GM21381 (cell line): ENCODE measurements around the gene TAF1B.

Source experiments
- ATAC-seq: cut with Tn5 transposase; IDR thresholded peaks from one replicate; pipeline ENCODE4 v1.9.1; 2021; ENCODE audit warnings: mild to moderate bottlenecking, moderate library complexity; ENCODE audit not compliant: unreplicated experiment

TAF1B gene

DNA sequence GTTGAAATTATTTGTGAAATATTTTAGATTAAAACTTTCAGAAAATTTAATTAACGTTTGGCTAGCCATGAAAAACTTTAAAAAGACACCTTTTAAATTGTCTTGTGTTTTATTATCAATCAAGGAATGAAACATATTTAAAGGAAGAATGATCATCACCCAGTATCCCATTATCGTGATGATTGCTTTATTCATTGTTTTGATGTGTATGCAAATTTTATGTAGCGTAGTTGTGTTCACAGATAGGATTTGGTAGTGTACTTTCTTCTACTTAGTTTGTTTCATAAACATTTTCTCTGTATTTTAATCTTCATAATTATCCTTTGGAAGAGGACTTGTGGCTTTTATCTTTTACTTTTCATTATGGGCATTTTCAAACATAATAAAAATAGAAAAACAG is 116.0 kb downstream of the TAF1B start:
- ATAC-seq = no peak

DNA sequence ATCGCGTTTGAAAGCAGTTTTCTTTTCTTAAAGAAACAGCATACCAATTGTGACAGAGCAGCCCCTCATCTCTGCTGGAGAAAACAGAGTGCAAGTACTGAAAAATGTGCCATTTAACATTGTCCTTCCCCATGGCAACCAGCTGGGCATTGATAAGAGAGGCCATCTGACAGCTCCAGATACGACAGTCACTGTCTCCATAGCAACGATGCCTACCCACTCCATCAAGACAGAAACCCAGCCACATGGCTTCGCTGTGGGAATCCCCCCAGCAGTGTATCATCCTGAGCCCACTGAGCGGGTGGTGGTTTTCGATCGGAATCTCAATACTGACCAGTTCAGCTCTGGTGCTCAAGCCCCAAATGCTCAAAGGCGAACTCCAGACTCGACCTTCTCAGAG is 117.7 kb downstream of the TAF1B start:
- no peak for ATAC-seq

DNA sequence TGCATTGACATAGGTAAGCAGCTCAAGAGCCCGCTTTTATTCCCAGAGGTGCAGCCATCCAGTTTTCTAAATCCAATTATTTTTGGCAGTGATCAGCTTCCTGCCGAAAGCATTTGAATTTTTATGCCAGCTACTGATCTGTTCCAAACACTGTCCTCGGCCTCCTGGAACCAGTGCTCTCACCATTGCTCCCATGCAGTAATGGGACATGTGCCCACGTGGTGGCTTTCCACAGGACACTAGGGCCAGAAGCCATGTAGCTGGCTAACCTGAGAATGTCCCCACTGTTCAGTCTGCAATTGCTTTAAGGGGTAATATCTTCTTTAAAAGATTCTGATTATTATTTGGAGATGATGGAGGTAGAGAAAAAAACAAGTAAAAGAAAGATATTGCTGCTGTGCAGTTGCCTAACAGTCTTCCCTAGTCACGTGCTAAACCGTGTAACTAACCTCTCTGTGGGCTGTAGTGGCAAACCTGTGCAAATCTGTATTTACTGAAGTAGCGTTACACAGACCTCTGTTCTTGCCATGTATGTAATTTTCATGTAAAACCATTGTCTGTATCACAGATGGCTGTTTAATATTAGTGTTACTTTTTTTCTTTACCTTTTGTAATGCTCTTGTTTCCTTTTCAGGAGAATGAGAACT is 121.2 kb downstream of the TAF1B start:
- no peak for ATAC-seq

DNA sequence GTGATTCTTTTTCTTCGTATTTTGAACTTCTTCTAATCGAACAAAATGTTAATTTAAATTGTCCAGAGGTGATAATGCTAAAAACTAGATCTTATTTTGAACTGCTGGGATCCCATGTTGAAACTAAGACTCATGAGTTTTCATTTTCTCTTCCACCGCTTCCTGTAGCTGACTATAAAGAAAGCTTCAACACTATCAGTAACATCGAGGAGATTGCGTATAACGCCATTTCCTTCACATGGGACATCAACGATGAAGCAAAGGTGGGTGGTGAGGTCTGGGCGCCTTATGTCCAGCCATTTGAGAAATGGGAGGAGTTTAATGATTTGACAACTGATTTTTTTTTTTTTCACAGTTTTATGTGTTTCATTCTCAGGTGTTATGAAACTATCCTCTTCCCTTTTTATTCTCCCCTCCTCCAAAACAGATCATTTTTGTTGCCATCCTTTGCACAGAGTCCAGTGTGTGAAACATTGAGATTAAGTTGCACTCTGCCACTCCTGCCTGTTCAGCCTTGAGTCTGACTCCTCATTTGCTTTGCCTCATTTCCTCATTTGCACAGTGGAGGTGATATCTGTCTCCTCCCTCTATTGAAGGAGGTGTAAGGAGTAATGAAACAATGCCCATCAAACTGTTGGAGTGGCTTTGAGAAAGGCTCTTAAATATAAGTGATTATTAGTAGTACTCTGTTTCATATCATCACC is 122.0 kb downstream of the TAF1B start:
- ATAC-seq = no peak

DNA sequence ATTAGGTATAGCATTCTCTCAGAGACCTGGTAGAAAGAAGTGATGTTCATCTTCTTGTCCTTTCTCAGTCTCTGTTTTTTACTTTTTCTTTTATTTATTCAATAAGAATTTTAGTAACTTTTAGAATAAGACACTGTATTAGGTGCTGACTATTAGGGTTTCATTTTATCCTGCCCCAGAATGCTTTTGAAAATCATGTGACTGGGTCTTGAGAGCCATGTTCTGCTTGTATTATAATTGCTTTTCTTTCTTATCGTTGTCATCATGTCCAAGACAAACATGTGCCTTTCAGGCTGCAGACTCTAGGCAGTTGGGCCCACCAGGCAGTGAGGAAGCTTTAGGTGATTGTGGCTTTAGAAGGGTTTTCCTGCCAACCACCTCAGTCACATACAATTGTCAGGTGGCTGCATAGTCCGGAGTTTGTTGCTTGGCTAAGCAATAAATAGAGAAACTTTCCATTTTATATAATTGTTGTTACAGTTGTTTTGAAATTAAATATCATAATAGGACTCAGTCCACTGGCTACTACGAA is 123.3 kb downstream of the TAF1B start:
- no peak for ATAC-seq

DNA sequence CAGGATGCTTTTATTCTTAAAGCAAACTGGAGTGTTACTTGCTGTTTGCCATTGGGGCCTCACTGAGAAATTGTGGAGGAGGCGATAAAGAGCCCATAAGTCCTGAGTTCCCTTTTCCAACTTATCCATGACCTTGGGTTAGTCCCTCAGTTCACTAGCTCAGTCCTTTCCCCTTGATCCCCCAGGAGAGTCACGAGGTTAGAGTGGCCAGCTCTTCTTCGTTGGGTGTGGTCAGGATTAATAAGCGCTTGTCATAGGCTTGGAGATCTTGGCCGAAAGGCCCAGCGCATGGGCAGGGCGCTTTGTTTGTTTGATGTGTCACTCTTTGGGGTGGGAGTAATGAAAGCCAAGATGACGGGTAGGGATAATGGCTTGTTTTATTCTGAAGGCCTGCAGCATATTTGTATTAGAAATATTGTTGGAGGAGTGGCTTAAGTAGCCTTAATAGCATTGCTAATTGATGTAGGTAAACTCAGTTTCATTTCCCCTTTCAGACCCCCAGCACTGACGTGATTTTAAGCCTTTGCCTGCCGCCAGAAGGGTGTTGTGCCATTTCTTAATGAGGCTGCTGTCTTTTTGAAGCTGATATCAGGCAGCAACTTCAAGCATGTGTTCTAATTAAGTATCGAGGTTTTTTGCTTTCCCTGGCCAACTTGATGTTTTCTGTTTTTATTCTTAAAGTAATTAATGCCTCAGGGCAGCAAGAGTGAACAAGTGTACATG is 123.9 kb downstream of the TAF1B start:
- ATAC-seq = no peak

DNA sequence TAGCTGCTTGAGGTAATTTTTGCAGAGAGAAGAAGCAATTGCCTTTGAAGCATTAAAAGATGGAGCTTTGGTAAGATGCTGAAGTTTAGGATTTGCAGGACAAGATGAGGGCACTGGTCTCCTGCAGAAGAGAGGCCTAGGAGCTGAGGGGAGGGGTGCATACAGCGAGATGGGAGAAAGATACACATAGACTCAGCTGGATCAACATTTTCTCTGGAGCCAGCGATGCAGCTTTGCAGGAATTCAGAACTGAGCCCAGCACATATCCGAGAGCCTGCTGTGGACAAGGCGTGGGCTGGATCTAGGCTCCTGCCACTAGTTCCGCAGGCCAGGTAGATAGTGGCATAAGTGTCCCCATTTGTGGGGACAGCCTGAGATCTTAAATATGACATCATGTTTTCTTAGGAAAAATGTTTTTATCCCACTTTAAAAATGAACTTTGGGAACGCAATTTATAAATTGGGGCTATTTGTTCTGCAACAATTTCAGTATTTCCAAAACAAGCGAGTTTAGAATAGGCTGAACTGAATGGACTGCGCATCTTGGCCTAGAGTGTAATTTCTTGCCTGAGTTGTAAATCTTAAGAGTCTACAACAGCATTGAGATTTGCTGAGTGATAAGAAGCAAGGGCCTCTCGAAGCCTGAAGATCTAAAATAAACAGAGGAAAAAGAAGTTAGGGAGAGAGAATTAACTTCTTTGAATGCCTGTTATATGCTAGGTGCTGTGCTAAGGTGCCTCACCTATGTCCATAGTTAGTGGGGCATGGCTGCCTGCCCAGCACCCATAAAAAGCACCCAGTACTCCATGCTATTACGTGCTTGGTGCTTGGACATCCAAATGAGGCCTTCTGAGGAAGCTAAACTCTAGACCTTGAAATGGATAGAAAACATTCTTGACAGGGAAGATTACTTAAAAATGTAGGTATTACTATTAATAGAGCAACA is 125.6 kb downstream of the TAF1B start:
- ATAC-seq = no peak

DNA sequence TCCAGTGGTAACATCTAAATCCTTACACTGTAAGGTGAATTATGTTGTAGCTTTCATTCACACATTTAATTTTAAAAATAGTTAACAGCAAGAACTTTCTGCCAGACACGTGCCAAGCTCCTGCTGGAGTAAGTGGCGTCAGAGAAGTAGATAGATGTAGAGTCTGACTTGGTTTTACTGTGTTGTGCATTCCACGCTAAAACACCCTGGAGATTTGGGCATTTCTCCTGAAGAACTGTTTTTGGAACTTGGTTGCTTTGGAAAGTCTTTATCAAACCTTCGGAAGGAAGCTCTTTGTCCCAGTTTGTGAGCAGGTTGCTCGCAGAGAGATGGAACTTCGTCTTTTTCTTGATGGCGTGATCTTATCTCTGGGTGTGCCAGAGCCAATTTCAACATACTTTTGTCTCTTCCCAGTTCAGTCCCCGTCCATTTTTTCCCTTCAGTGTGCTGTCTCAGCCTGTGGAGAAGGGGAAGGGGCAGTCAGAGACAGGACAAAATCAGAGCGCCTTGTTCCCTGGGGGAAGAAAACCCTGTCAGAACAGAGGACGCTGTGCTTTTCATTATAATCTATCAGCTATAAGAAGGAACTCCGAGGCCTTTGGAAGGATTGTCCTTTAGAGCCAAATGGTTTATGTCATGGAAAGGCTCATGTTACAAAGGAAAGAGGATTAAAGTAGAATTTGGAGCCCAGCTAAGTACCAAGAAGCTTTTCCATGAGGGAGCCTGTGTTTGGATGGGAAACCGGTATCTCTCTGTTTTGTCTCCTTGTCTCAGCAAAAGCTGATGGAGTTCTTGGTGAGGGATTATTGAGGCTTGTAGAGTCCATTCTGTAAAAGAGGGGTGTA is 127.1 kb downstream of the TAF1B start:
- ATAC-seq = no peak

DNA sequence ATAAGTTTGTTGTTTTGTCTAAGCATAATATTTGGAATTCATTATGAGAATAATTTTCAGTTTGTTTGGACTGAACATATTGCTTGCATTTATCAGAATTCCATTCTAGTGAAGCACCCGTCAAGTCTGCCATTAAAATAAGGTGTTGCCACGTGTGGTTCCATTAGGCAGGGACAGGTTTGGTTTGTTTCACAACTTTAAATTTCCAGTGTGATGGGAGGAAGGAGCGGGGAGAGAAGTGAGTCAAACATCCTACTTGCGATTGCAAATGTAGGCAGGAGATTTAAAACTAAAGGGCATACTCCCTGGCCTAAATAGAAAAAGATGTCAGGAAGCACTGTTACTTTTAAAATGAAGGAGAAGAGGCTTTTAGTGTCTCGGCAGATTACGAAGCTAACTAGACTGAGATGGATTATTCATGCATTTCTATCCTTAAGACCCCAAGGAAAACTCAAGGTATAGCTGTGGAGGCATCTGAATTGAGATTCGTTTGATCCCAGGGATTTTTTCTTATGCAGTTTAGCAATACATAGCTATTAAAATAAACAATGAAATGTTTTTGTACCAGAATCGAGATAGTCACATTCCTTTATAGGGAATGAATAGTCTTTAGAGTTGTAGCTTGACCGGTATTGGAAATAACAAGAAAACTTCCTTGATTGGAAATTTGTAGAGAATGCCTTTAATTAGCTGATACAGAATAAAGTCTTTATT is 128.0 kb downstream of the TAF1B start:
- ATAC-seq = no peak

DNA sequence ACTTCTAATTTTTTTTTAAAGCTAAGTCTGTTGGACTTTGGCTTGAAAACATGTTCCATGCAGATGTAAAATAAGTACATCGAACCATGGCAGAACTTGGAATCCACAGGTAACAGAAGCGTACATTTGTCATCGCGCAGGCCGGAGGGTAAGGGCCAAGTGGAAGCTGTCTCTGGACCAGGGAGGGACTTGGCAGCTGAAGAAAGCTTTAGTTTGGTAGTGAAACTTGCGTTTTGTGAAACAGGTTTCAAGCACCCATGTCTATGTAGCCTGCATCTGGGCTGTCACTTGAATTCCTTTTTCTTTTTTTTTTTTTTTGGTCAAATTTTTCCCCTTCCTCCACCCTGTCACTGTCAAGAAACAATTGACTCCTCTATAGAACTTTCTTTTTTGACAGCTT is 128.6 kb downstream of the TAF1B start:
- ATAC-seq = no peak

DNA sequence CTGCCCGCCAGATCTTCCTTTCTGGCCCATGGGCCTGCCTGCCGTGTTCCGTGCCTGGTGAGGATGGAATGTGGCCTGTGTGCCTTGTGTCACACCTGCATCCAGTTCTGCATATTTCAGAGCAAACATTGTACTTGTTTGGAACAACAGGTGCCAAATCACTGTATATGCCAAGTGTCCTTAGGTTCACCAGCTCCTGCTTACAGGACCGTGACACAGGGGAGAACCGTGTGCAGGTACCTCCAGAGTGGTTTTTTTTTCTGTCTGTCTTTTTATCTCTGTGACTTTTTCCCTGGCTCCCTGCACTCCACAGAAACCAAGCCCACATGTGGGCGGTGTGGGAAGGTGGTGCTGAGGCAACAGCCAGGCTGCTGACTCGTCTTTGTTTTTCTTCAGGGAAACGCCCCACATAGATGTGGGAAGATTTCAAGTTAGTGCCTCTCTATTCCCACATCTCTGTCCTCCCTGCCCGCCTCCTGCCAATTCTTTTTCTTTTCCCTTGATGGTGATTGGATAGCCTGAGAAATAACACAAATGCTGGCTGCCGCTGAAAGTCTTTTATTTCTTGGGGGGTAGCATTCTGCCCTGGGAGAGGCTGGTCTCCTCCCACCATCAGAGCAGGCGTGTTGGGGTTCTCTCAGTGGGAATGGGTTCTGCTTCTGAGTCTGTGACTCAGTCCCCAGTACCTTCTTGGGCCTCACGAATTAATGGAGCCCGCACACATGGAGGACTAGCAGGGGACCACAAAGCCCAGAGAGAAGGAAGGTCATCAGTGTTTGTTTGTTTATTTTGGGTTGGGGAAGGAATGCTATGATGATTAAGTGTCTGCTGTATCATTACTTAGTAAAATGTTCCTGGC is 129.6 kb downstream of the TAF1B start:
- ATAC-seq = no peak

DNA sequence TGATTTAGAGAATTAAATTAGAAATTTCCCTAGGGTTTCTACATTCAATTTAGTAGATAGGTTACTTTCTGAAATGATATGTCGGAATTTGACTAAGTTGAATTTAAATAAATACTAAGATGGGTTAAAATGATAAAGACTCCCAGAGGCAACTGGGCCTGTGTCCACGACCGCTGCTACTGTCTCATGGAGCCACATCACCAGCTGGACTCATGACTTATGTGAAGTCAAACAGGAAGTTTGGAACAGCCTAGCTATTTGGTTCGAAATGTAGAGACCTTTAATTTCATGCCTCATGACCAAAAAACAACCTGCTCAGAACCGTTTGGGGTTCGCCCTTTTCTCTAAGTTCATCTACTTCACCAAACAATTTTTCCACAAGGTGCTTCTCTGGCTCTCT is 130.4 kb downstream of the TAF1B start:
- ATAC-seq = no peak

DNA sequence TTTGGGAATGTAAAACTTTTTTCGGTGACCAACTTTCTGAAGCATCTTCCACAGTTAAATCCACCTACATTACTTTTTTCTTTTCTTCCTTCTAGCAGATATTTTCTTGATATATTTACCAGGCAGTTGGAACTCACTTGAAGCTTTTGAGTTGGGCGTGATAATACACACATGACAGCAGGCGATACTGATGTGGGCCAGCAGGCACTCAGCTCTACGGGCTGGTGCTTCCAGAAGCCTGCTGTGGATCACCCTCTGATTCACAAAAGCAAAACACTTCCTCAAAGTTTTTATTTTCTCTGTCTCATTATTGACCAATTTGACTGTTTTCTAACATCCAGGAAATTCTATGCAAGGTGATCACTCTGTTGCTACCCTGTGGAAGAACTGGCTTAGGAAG is 131.1 kb downstream of the TAF1B start:
- ATAC-seq = no peak

DNA sequence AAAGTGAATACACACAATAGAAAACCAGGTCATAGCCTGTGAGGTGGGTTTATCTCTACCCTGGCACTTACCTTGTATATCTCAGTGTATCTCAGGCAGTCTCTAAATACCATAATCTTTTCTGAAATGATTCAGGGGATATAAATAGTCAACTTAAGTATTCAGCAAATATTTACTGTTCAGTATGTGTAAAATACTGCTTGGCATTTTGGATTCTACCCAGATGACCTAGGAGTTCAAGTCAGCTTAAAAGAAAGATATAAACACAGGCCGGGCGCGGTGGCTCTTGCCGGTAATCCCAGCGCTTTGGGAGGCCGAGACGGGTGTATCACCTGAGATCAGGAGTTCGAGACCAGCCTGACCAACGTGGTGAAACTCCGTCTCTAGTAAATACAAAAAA is 132.1 kb downstream of the TAF1B start:
- no peak for ATAC-seq

DNA sequence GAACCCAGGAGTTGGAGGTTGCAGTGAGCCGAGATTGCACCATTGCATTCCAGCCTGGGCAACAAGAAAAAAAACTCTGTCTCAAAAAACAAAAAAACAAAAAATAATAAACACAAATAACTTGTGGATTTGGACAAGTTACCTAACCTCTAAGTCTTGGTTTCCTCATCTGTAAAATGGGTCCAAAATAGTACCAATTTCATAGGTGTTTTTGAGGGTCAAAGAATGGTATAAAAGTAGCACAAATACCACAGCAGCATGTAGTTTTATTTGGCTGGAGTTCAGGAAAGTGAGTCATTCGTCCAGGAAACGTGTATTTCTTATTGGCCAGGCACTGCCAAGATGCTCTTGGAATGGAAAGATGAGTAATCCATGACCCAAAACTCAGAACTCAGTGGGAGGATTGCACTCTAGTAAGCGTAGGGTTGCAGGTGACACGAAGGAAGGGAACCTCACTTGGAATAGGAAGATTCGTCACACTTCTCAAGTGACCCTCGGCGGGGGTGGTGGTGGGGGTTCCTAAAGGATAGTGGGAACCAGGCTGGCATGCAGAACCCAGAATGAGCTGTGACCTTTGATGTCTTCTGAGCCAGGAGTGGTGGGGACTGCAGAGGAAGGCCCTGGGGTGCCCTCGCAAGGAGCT is 132.7 kb downstream of the TAF1B start:
- no peak for ATAC-seq

DNA sequence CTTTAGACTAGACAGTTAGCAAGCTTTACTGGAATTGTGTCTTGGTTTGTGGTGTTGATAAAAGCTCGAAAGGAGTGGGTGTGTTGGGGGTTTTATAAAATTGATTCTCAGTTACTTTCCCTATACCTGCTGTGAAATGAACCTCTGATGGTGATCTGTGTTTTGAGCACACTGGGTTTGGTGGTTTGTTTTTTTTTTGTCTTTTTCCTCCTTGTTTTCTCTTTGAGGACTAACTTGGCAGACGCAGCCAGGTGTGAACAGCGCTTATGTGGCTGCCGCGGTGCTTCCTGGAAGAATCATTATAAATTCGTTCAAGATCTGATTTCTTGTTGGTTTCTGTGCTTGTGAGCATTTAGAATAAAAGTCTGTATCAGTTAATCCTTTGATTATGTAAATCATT is 136.7 kb downstream of the TAF1B start:
- no peak for ATAC-seq

DNA sequence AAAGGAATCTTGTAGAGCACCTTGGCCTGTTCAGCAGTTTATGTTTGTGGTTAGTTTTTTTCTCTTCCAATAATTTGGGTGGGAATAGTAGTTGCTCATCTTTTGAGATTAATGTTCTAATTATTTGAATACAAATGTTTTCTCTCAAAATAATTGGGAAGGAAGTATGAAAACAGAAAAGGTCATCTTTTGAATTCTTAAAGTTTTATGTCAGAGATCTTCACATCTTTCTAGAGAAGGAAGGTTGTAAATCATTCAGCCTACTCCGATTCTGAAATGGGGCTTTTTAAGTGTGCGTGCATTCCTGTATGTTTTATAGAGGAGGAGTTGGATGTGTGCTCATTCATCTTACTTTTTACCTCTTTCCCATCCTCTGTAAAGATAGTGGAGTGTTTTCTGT is 137.2 kb downstream of the TAF1B start:
- no peak for ATAC-seq

DNA sequence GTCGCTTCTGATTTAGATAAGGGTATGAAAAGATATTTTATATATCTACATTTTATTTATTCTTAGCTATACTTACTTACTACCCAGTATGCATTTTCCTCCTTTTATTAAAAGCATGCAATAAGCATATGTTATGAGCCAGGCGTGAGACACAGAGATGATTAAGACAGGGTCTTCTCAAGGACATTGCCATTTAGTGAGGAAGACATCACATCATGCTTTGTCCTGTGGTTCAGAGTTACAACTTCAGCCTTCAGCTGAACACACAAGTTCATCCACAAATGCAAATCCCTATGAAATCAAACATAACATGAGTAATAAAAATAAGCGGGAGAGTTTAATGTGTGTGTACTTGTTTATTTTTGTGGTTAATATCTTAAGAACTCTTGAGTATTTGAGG is 138.4 kb downstream of the TAF1B start:
- ATAC-seq = no peak
